ENCODE data around the gene ARR3. TPM values are rescaled to one million over a fixed set of nuclear protein-coding genes. Genes with fewer than 3 reads are reported as not detected.
"Not testable (repeated sequence)": the region's sequence is repeated elsewhere in the genome, so short reads cannot be mapped to it uniquely, and the experiment has no call there.

ARR3 gene
- total RNA-seq, 1 donor from 2014 or later = not detected

DNA sequence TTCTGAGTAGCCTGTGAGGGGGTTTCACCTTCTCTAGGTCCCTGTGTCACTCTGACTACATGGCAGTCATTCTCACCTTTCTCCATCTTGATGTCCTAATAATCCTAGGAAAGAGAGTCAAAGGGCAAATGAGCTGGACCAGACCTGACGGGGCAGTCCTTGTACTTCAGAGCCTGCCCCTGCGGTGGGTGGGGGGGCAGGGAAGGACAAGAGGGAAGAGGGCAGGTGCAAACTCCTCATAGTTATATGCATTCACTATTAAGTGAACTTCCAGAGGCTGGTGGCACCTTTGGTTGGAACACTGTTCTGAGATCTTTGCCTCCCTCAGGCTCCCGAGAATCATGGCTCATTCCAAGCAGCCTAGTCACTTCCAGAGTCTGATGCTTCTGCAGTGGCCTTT lies 33.8 kb upstream of the ARR3 start, which contains the start of gene AWAT1:
Gene AWAT1, plus strand, starts transcription at position 301 of the 400 bp plus-strand sequence. Its CDS starts 41 bp downstream, at position 342.
- no peak for DNase-seq (ENCODE audit: low spot score)
- H3K4me1 Mint-ChIP-seq (ENCODE audit: low read depth) = no peaks in the 10 kb centered on the region
- H3K27ac Mint-ChIP-seq (ENCODE audit: unreplicated experiment) = no peak within 1 kb of the TSS
- peaks cover 5% of the 10 kb centered on the region for H3K9me3 Mint-ChIP-seq (ENCODE audit: low read depth)
- H3K27me3 Mint-ChIP-seq (ENCODE audit: low read depth) = peaks cover 5% of the 10 kb centered on the region
- H3K36me3 Mint-ChIP-seq (ENCODE audit: low read depth) = peaks cover 2% of the 10 kb centered on the region
- TF ChIP-seq, protein P1, sequence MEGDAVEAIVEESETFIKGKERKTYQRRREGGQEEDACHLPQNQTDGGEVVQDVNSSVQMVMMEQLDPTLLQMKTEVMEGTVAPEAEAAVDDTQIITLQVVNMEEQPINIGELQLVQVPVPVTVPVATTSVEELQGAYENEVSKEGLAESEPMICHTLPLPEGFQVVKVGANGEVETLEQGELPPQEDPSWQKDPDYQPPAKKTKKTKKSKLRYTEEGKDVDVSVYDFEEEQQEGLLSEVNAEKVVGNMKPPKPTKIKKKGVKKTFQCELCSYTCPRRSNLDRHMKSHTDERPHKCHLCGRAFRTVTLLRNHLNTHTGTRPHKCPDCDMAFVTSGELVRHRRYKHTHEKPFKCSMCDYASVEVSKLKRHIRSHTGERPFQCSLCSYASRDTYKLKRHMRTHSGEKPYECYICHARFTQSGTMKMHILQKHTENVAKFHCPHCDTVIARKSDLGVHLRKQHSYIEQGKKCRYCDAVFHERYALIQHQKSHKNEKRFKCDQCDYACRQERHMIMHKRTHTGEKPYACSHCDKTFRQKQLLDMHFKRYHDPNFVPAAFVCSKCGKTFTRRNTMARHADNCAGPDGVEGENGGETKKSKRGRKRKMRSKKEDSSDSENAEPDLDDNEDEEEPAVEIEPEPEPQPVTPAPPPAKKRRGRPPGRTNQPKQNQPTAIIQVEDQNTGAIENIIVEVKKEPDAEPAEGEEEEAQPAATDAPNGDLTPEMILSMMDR (IDR thresholded peaks at IDR 0.05) = no peak
- H3K4me3 Mint-ChIP-seq (ENCODE audit: unreplicated experiment) = no peak within 1 kb of the TSS

DNA sequence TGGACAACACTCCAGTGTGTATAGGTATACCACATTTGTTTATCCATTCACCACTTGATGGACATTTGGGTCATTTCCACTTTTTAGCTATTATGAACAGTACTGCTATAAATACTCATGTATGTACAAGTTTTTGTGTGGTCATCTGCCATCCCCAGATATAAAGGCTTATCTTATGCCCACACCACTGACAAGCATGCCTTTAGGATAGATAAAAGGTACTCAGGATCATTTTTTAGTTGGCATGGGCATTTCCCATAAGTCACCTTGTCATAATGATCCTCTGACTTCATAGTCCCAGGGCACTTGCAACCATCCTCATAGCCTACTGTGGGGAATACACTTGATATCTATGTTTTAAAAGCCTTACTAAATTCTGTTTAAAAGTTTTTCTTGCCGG lies 27.4 kb upstream of the ARR3 start:
- TF ChIP-seq, protein P1 (IDR thresholded peaks at IDR 0.05) = no peak
- no peaks in the 10 kb centered on the region for H3K27me3 Mint-ChIP-seq (ENCODE audit: low read depth)
- DNase-seq (ENCODE audit: low spot score) = no peak
- no peaks in the 10 kb centered on the region for H3K36me3 Mint-ChIP-seq (ENCODE audit: low read depth)
- peaks cover 6% of the 10 kb centered on the region for H3K9me3 Mint-ChIP-seq (ENCODE audit: low read depth)
- H3K4me1 Mint-ChIP-seq (ENCODE audit: low read depth) = no peaks in the 10 kb centered on the region
- no peak overlapping the region for H3K4me3 Mint-ChIP-seq (ENCODE audit: unreplicated experiment)
- no peak overlapping the region for H3K27ac Mint-ChIP-seq (ENCODE audit: unreplicated experiment)

DNA sequence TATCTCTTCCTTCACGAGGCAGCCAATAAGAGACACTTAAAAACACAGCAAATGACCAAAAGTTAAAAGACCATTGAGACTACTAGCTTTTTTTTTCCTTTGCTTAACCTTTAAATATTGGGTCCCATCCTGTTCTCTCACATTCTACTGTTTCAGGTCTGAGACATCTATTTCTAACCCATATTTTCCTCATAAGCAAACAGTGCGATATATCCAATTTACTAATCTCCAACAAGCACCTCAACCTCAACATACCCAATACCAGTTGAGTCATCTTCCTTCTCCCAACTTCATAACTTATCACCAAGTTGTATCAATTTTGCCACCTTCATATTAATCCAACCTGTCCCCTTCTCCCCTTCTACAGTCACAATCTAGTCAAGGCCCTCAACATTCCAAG lies 26.6 kb upstream of the ARR3 start:
- H3K27me3 Mint-ChIP-seq (ENCODE audit: low read depth) = no peaks in the 10 kb centered on the region
- H3K36me3 Mint-ChIP-seq (ENCODE audit: low read depth) = no peaks in the 10 kb centered on the region
- no peaks in the 10 kb centered on the region for H3K4me1 Mint-ChIP-seq (ENCODE audit: low read depth)
- no peak overlapping the region for H3K27ac Mint-ChIP-seq (ENCODE audit: unreplicated experiment)
- TF ChIP-seq, protein P1 (IDR thresholded peaks at IDR 0.05) = no peak
- no peak for DNase-seq (ENCODE audit: low spot score)
- no peak overlapping the region for H3K4me3 Mint-ChIP-seq (ENCODE audit: unreplicated experiment)
- H3K9me3 Mint-ChIP-seq (ENCODE audit: low read depth) = peaks cover 6% of the 10 kb centered on the region

DNA sequence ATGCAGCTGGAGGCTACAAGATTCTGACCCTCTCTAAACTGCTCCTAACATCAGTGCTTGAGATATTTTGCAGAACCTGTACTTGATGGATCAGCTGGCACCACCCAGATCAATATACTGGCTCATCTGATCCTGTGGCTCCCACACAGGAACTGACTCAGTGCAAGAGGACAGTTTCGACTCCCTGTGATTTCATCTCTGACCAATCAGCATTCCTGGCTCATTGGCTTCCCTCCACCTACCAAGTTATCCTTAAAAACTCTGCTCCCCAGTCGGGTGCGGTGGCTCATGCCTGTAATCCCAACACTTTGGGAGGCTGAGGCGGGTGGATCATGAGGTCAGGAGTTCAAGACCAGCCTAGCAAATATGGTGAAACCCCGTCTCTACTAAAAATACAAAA lies 24.5 kb upstream of the ARR3 start:
- not testable (repeated sequence) for H3K9me3 Mint-ChIP-seq (ENCODE audit: low read depth); H3K27ac Mint-ChIP-seq (ENCODE audit: unreplicated experiment); DNase-seq (ENCODE audit: low spot score); H3K27me3 Mint-ChIP-seq (ENCODE audit: low read depth); H3K4me3 Mint-ChIP-seq (ENCODE audit: unreplicated experiment); H3K36me3 Mint-ChIP-seq (ENCODE audit: low read depth); H3K4me1 Mint-ChIP-seq (ENCODE audit: low read depth)

DNA sequence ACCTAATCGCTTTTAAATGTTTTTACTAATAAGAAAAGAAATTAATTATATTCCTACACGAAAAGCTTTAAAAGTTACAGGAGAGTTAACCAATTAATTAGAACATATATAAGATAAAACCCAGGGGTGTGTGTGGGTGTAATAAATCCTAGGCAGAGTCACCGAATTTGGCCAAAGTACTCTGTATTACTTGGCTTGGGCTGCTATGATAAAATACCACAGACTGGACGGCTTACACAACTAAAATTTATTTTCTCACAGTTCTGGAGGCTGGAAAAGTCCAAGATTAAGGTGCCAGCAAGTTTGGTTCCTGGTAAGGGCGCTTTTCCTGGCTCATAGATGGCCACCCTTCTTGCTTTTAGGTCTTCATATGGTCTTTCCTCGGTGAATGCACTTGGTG lies 23.3 kb upstream of the ARR3 start:
- no peak for DNase-seq (ENCODE audit: low spot score)

DNA sequence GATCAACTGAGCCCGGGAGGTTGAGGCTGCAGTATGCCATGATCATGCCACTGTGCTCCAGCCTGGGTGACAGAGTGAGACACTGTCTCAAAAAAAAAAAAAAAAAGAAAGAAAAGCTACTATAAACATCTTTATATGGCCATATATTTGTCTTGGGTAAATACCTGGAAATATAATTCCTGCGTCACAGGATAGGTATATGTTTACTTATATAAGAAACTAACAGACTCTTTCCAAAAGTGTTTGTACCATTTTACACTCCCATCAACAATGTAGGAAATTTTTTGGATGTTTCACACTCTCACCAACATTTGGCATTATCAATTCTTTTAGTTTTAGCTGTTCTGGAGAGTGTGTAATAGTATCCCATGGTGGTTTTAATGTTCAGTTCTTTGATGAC lies 20.9 kb upstream of the ARR3 start:
- H3K27me3 Mint-ChIP-seq (ENCODE audit: low read depth) = no peaks in the 10 kb centered on the region
- H3K9me3 Mint-ChIP-seq (ENCODE audit: low read depth) = peaks cover 15% of the 10 kb centered on the region
- no peak overlapping the region for H3K27ac Mint-ChIP-seq (ENCODE audit: unreplicated experiment)
- H3K4me1 Mint-ChIP-seq (ENCODE audit: low read depth) = no peaks in the 10 kb centered on the region
- no peak overlapping the region for H3K4me3 Mint-ChIP-seq (ENCODE audit: unreplicated experiment)
- no peaks in the 10 kb centered on the region for H3K36me3 Mint-ChIP-seq (ENCODE audit: low read depth)
- DNase-seq (ENCODE audit: low spot score) = no peak
- TF ChIP-seq, protein P1 (IDR thresholded peaks at IDR 0.05) = no peak

More for the DNA sequence above, 23.3 kb upstream of the ARR3 start:
- Mint-ChIP-seq H3K9me3 (ENCODE audit: low read depth) (peaks cover 7% of the 10 kb centered on the region), H3K36me3 (ENCODE audit: low read depth) (no peaks in the 10 kb centered on the region), H3K4me1 (ENCODE audit: low read depth) (no peaks in the 10 kb centered on the region), H3K27me3 (ENCODE audit: low read depth) (no peaks in the 10 kb centered on the region), H3K4me3 (ENCODE audit: unreplicated experiment) (no peak overlapping the region), H3K27ac (ENCODE audit: unreplicated experiment) (no peak overlapping the region)
- TF ChIP-seq, protein P1 (IDR thresholded peaks at IDR 0.05) = no peak

Measured in chondrocyte (in vitro differentiated cells).